ENCODE results near the gene THYN1.

Gene THYN1

DNA sequence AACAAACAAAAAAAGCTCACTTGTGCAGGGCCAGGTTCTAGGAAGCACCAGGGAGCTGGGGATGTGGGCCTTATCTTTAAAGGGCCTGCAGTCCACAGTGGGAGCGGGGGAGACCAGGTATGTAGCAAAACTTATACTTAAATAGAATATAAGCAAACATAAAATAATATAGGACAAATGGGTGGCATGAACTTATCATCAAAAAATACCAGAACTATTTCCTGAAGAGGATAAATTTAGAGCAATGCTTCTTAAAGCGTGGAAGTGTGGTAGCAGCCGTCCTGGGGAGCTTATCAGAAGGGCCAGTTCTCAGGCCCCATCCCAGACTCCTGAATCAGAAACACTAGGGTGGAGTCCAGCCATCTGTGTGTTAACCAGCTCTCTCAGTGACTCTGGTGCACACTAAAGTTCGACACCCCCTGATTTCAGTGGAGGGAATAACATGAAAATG lies 19.4 kb downstream of the THYN1 start:
- no peaks in the 10 kb centered on the region for H3K9me3 ChIP-seq (ENCODE audit: control insufficient read depth, low read length)

DNA sequence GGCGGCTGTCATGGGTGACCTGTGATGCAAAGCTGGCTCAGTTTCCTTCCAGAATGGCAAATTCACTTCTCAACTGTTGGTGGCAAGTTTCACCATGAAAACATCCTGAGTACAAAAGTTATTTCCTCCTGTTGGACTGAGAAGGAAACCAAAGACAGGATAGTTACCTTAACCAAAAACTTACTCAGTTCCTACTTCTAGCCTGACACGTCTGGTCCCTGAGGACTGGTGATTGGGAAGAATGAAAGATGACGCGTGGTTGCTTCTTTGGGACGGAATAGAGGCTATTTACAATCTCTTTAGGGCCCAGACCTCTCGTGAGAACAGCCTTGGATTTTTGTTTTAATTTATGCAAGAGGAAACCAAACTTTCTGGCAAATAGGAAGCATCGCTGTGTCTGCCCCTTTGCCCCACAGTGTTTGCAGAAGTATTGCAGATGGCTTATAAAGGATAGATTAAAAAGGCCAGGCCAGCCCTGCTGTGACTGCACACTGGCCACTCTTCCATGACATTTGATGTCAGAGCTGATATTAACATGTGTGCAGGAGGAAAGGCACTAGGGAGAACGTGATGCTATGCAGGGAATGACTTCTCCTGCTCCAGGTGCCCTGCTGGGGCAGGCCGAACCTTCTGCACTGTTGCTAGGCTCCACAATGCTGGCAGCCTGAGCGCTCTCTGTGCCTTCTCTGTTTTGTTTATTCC lies 21.0 kb downstream of the THYN1 start:
- H3K36me3 ChIP-seq (ENCODE audit: control insufficient read depth, insufficient read depth, low read length): peaks cover 28% of the 10 kb centered on the region
- H3K4me1 ChIP-seq (ENCODE audit: control insufficient read depth, insufficient read depth, low read length, poor library complexity, severe bottlenecking): peaks cover 22% of the 10 kb centered on the region
- 72 to 80% methylated on average over 9 of the region's 10 CpGs for WGBS, 2 experiments (ENCODE audit: insufficient coverage in 2 of 2)
- no peak overlapping the region for H3K27ac ChIP-seq (ENCODE audit: low read depth, low read length, severe bottlenecking)
- no peak overlapping the region for H3K4me3 ChIP-seq (ENCODE audit: extremely low read depth, insufficient read depth, low read length, poor library complexity, severe bottlenecking)
- H3K9me3 ChIP-seq (ENCODE audit: control insufficient read depth, low read length): no peaks in the 10 kb centered on the region

More for the DNA sequence above, 19.4 kb downstream of the THYN1 start:
- Histone ChIP-seq H3K4me1 (ENCODE audit: control insufficient read depth, insufficient read depth, low read length, poor library complexity, severe bottlenecking) (peaks cover 34% of the 10 kb centered on the region), H3K27ac (ENCODE audit: low read depth, low read length, severe bottlenecking) (no peak overlapping the region), H3K36me3 (ENCODE audit: control insufficient read depth, insufficient read depth, low read length) (peaks cover 27% of the 10 kb centered on the region), H3K4me3 (ENCODE audit: extremely low read depth, insufficient read depth, low read length, poor library complexity, severe bottlenecking) (no peak overlapping the region)
- 100% methylated on average over 3 of the region's 4 CpGs for WGBS, 2 experiments (ENCODE audit: insufficient coverage in 2 of 2)

DNA sequence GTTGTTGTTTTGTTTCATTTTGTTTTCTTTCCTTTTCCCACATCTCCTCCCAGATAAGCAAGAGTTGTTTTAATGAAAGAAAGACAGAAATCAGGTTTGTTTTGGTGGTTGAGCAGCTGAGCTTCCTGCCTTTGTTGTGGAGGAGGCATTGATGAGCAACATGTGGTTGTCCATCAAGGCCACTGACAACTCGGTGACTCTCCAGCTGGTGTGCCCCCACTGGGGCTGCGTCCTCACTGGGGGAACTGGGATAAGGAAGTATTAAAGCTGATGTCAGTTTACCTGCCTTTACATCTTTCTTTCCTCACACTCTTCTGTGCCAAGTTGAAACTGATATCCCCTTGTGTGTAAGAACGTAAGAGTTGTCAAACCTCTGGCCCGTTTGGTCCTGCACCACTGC lies 22.8 kb downstream of the THYN1 start:
- Histone ChIP-seq H3K9me3 (ENCODE audit: control insufficient read depth, low read length) (no peaks in the 10 kb centered on the region), H3K4me1 (ENCODE audit: control insufficient read depth, insufficient read depth, low read length, poor library complexity, severe bottlenecking) (peaks cover 22% of the 10 kb centered on the region)

DNA sequence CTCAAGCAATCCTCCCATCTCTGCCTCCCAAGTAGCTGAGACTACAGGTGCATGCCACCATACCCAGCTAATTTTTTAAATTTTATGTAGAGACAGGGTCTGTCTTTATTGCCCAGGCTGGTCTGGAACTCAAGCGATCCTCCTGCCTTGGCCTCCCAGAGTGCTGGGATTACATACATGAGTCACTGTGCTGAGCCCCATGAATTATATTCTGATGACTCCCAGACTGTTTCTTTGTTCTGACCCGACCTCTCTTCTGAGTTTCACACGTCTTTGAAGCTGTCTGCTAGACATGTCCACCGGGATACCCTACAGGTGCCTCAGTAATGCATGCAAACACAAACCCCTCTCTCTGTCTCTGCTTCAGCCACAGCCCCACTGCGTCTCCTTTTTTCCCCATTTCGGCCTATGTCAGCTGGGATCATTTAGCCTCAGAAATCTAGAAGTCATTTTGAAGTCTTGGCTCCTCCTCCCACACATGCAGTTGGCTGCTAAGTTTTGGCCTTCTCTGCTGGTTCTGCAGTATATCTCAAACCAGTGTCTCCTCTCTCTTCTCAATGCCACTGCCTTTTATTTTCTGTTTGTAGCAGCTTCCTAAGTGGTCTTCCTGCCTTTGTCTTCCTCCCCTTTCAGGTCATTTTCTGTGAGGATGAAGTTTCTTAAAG lies 23.9 kb downstream of the THYN1 start:
- WGBS, 2 experiments (ENCODE audit: insufficient coverage in 2 of 2): 75 to 86% methylated on average over 6 of the region's 6 CpGs

More for the DNA sequence above, 22.8 kb downstream of the THYN1 start:
- WGBS, 2 experiments (ENCODE audit: insufficient coverage in 2 of 2): 92% methylated on average over 4 of the region's 4 CpGs; no CpG with 5 or more reads in 1 of the 2 experiments
- no peak overlapping the region for H3K4me3 ChIP-seq (ENCODE audit: extremely low read depth, insufficient read depth, low read length, poor library complexity, severe bottlenecking)
- H3K36me3 ChIP-seq (ENCODE audit: control insufficient read depth, insufficient read depth, low read length): peaks cover 17% of the 10 kb centered on the region
- H3K27ac ChIP-seq (ENCODE audit: low read depth, low read length, severe bottlenecking): peak overlapping the region; percentile 62

DNA sequence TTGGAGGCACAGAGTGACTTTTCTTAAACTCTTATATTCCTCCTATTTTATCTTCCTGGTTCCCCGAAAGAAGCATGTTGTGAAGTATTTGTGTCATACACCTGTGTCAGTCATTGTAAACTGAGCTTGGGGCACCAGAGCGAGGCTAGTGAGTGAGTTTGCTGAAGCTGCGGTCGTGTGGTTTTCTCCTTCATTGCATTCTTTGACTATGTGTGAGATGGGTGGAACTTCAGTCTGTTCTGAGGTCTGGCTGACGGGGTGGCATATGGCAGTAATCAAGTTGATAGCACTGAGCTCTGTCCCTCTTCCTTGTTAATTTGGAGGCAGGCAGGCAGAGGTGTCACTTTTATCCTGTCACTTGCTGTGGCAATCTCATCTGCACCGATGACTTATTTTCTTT lies 24.5 kb downstream of the THYN1 start:
- Histone ChIP-seq H3K4me3 (ENCODE audit: extremely low read depth, insufficient read depth, low read length, poor library complexity, severe bottlenecking) (no peak overlapping the region), H3K4me1 (ENCODE audit: control insufficient read depth, insufficient read depth, low read length, poor library complexity, severe bottlenecking) (peaks cover 22% of the 10 kb centered on the region), H3K36me3 (ENCODE audit: control insufficient read depth, insufficient read depth, low read length) (peaks cover 10% of the 10 kb centered on the region), H3K27ac (ENCODE audit: low read depth, low read length, severe bottlenecking) (no peak overlapping the region), H3K9me3 (ENCODE audit: control insufficient read depth, low read length) (no peaks in the 10 kb centered on the region)
- 87 to 96% methylated on average over 4 of the region's 6 CpGs for WGBS, 2 experiments (ENCODE audit: insufficient coverage in 2 of 2)

More for the DNA sequence above, 23.9 kb downstream of the THYN1 start:
- no peak overlapping the region for H3K4me3 ChIP-seq (ENCODE audit: extremely low read depth, insufficient read depth, low read length, poor library complexity, severe bottlenecking)
- no peaks in the 10 kb centered on the region for H3K9me3 ChIP-seq (ENCODE audit: control insufficient read depth, low read length)
- H3K4me1 ChIP-seq (ENCODE audit: control insufficient read depth, insufficient read depth, low read length, poor library complexity, severe bottlenecking): peaks cover 22% of the 10 kb centered on the region
- peaks cover 10% of the 10 kb centered on the region for H3K36me3 ChIP-seq (ENCODE audit: control insufficient read depth, insufficient read depth, low read length)
- H3K27ac ChIP-seq (ENCODE audit: low read depth, low read length, severe bottlenecking): peak overlapping the region; percentile 12

DNA sequence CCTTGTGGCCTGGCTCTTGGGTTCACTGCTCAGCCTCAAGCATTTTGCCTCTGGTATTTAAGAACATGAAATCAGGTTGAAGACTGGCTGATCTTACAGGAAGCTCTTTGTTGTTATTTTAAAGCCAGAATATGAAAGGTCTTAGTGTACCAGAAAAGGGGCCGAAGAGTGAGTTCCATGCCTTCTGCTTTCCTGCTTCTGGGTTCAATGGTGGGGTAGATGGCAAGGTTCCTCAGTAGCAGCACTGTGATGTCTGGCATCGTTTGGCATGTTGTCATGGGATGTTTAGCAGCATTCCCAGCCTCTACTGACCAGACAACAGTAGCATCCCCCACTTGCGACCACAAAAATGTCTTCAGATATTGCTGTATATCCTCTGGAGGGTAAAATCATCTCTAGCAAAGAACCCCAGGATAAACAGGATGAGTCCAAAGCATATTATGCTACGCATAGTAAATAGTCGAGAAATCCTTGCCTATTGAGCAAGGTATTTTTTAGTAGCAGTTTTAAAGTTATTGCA lies 26.3 kb downstream of the THYN1 start:
- WGBS, 2 experiments (ENCODE audit: insufficient coverage in 2 of 2): 100% methylated on average over 2 to 3 of the region's 5 CpGs
- no peak overlapping the region for H3K4me3 ChIP-seq (ENCODE audit: extremely low read depth, insufficient read depth, low read length, poor library complexity, severe bottlenecking)
- peaks cover 10% of the 10 kb centered on the region for H3K36me3 ChIP-seq (ENCODE audit: control insufficient read depth, insufficient read depth, low read length)
- H3K9me3 ChIP-seq (ENCODE audit: control insufficient read depth, low read length): no peaks in the 10 kb centered on the region
- no peak overlapping the region for H3K27ac ChIP-seq (ENCODE audit: low read depth, low read length, severe bottlenecking)
- H3K4me1 ChIP-seq (ENCODE audit: control insufficient read depth, insufficient read depth, low read length, poor library complexity, severe bottlenecking): peaks cover 17% of the 10 kb centered on the region

DNA sequence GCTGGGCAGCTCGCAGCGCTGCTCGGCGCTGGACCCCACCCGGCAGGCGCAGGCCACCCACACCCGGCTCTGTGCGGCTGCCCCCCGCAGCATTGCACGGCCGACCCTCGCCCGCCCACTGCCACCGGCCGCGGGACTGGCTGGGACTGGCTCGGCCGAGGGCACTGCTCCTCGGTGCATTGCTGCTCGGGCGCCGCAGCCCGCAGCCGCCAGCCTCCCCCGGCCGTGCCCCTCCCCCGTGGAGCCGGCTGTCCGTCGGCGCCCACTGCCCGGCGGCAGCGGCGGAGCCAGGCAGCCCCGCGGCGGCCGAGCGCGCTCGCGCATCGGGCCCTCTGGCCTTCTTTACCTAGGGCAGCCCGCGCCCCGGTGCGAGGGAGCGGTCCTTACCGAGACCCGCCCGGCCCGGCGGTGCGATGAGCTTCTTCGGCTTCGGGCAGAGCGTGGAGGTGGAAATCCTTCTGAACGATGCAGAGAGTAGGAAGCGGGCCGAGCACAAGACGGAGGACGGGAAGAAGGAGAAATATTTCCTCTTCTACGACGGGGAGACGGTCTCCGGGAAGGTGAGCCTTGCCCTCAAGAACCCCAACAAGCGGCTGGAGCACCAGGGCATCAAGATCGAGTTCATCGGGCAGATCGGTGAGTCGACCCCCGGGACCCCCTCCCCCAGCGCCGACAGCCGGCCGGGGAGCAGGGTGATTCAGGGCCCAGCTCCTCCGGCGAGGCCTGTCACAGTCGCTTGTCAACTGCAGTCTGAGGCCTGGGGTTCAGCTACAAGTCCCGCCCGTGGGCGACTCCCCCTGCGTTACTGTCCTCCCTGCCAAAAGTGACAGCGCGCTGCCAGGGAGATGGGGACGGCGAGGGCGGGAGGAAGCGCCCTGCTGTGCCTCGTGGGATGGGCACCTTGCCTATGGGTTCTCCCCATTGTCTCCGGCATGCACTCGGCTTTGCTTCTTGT lies 28.2 kb downstream of the THYN1 start:
- Histone ChIP-seq H3K9me3 (ENCODE audit: control insufficient read depth, low read length) (no peaks in the 10 kb centered on the region), H3K4me1 (ENCODE audit: control insufficient read depth, insufficient read depth, low read length, poor library complexity, severe bottlenecking) (peaks cover 16% of the 10 kb centered on the region), H3K4me3 (ENCODE audit: extremely low read depth, insufficient read depth, low read length, poor library complexity, severe bottlenecking) (peak overlapping the region; percentile 82), H3K27ac (ENCODE audit: low read depth, low read length, severe bottlenecking) (peak overlapping the region; percentile 29), H3K36me3 (ENCODE audit: control insufficient read depth, insufficient read depth, low read length) (peaks cover 10% of the 10 kb centered on the region)
- WGBS, 2 experiments (ENCODE audit: insufficient coverage in 2 of 2): 1% methylated on average over 58 to 82 of the region's 93 CpGs

DNA sequence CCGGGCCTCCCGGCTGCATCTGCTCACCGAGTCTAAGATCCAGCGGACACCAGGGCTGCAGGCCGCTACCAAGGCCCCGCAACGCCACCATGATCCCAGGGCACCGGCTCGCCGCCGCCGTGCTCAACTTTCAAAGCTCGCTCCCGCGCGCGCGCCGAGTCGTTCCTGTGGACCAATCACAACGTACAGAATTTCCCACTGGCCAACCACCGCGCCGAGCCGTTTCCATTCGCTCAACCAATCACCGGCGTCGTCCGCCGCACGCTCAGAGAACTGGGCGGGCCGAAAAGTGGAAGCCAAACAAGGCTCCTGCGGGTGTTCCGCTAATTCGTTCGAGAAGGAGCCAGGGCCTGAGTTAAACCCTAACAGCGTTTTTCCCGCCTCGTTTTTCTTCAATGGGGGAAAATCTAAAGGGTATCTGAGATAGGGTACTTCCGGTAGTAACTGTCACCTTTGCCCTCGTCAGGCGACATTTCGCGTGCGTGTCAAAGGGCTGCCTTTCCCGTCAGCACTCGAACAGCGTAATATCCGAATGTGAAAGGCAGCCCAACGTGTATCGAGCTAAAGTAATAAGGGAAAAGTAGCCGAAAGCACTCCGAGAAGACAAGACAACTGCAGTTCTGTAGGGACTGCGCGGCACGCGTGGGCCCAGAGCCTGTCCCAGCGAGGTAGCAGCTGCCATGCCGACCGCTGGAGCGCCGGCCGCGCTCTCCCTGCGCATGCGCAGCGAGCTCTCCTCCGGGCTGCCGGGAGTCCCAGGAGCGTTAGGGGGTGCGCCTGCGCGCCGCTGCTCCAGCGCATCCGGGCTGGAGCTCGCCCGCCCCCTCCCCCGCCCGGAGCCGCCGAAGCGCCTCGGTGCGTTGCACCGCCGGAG lies 29.1 kb downstream of the THYN1 start, which contains the start of the genes NCAPD3 and VPS26B:
Gene NCAPD3, minus strand, starts transcription at position 132 of the 874 bp plus-strand sequence. Its CDS starts 41 bp downstream, at position 91.
Gene VPS26B, plus strand, starts transcription at position 836 of the 874 bp plus-strand sequence. CDS start 452 bp downstream, outside the sequence.
- Histone ChIP-seq H3K27ac (ENCODE audit: low read depth, low read length, severe bottlenecking) (peak within 1 kb of the TSS; percentile 69), H3K36me3 (ENCODE audit: control insufficient read depth, insufficient read depth, low read length) (peaks cover 16% of the 10 kb centered on the region), H3K9me3 (ENCODE audit: control insufficient read depth, low read length) (no peaks in the 10 kb centered on the region), H3K4me1 (ENCODE audit: control insufficient read depth, insufficient read depth, low read length, poor library complexity, severe bottlenecking) (peaks cover 7% of the 10 kb centered on the region), H3K4me3 (ENCODE audit: extremely low read depth, insufficient read depth, low read length, poor library complexity, severe bottlenecking) (peak within 1 kb of the TSS; percentile 82)
- 0% methylated on average over 68 to 87 of the region's 89 CpGs for WGBS, 2 experiments (ENCODE audit: insufficient coverage in 2 of 2)

DNA sequence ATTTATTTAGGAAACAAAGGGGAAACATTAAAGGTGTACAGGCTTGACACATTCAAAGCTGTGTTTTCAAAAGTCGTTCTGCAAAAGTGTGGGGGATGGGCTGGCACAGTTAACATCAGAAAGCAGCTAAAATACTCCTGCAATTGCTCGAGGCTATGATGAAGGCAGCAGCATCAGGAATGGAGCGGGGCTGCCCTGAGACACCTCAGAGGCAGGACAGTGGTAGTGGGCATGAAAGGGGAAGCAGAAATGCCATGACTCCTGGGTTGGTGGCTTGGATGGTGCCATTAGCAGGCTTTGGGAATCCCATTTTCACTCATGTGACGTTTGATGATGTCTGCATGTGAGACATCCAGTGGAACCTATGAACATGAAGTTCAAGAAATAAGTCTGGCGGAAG lies 30.0 kb downstream of the THYN1 start:
- Histone ChIP-seq H3K4me3 (ENCODE audit: extremely low read depth, insufficient read depth, low read length, poor library complexity, severe bottlenecking) (peak overlapping the region; percentile 82), H3K4me1 (ENCODE audit: control insufficient read depth, insufficient read depth, low read length, poor library complexity, severe bottlenecking) (peaks cover 6% of the 10 kb centered on the region)
- 3 to 10% methylated on average over 4 to 5 of the region's 5 CpGs for WGBS, 2 experiments (ENCODE audit: insufficient coverage in 2 of 2)

More for the DNA sequence above, 30.0 kb downstream of the THYN1 start:
- Histone ChIP-seq H3K27ac (ENCODE audit: low read depth, low read length, severe bottlenecking) (no peak overlapping the region), H3K9me3 (ENCODE audit: control insufficient read depth, low read length) (no peaks in the 10 kb centered on the region), H3K36me3 (ENCODE audit: control insufficient read depth, insufficient read depth, low read length) (peaks cover 26% of the 10 kb centered on the region)

Measured in mesodermal cell (in vitro differentiated cells).